HL-60 (cell line): ENCODE results near the gene WWOX.

Experiments used
- POLR2AphosphoS5 ChIP-seq: IDR thresholded peaks from 2 replicates; pipeline ENCODE4 v1.6.1; 2012; ENCODE audit warnings: low read depth
- TF ChIP-seq, protein P1 (sequence below): IDR thresholded peaks from one replicate; pipeline ENCODE4 v1.5.1; 2011; ENCODE audit warnings: low read length, control low read depth, inconsistent platforms; ENCODE audit not compliant: insufficient read depth

DNA sequence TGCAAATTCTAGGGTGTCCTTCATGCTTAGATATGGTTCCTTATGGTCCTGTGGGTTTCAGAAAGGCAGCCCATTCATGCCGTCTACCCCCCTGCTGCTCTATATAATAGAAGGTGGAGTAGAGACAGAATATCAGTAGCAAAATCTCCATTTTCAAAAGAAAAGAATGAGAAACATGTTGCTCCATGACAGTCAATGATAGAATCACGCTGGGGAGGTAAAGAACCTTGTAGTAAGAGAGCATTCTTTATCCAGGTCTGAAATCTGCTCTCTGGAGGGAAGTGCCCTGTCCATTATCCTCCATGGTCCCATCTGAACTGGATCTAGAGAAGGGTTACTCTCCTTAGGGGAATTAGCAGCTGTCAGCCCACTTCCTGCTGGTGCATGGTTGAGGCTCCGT, 272.8 kb downstream of the WWOX start:
- TF ChIP-seq, protein P1, sequence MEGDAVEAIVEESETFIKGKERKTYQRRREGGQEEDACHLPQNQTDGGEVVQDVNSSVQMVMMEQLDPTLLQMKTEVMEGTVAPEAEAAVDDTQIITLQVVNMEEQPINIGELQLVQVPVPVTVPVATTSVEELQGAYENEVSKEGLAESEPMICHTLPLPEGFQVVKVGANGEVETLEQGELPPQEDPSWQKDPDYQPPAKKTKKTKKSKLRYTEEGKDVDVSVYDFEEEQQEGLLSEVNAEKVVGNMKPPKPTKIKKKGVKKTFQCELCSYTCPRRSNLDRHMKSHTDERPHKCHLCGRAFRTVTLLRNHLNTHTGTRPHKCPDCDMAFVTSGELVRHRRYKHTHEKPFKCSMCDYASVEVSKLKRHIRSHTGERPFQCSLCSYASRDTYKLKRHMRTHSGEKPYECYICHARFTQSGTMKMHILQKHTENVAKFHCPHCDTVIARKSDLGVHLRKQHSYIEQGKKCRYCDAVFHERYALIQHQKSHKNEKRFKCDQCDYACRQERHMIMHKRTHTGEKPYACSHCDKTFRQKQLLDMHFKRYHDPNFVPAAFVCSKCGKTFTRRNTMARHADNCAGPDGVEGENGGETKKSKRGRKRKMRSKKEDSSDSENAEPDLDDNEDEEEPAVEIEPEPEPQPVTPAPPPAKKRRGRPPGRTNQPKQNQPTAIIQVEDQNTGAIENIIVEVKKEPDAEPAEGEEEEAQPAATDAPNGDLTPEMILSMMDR = no peak
- no peak for TF ChIP-seq POLR2AphosphoS5
